Esophagus squamous epithelium (tissue), 5 donors: ENCODE results near the gene ARSA. TPM values are rescaled to one million over a fixed set of nuclear protein-coding genes. Genes with fewer than 3 reads are reported as not detected.

ENCODE experiments used
- DNase-seq: peaks from one replicate; lab custom pipeline; 2025; lab: John Stamatoyannopoulos, UW
- H3K27ac ChIP-seq, 4 donors: fragments of 200-600 bp; sonication (generic); one replicate each; pipeline ENCODE4 v1.5.1; 2016 to 2019; ENCODE audit warnings: mild to moderate bottlenecking in 1 of 4
- H3K27me3 ChIP-seq, 4 donors: fragments of 200-600 bp; sonication (generic); 1 replicate in 3 of 4; 2 replicates in 1 of 4; pipeline versions ENCODE4 v1.5.1 to v1.6.0; 2017 to 2021; ENCODE audit warnings: antibody characterized with exemption in 1 of 4
- H3K36me3 ChIP-seq, 3 donors: fragments of 200-600 bp; sonication (generic); one replicate each; pipeline ENCODE4 v1.5.1; 2016 to 2019
- H3K4me1 ChIP-seq, 3 donors: fragments of 200-600 bp; sonication (generic); one replicate each; pipeline ENCODE4 v1.5.1; 2017 to 2019
- H3K4me3 ChIP-seq, 4 donors: fragments of 200-600 bp; sonication (generic); 1 replicate in 3 of 4; 2 replicates in 1 of 4; pipeline ENCODE4 v1.5.1; 2016 to 2019; ENCODE audit warnings: mild to moderate bottlenecking in 2 of 4, moderate library complexity in 1 of 4
- H3K9me3 ChIP-seq, 3 donors: fragments of 200-600 bp; sonication (generic); one replicate each; pipeline ENCODE4 v1.5.1; 2016 to 2019
- CTCF ChIP-seq, 6 experiments: fragments of 450-650 bp in 4 of 6; fragments of 200-600 bp in 2 of 6; sonication (generic) in 2 of 6; IDR thresholded peaks; one replicate each; pipeline ENCODE4 v1.5.1; 2016 to 2019; ENCODE audit warnings: antibody characterized with exemption in 6 of 6, mild to moderate bottlenecking in 4 of 6, moderate library complexity in 4 of 6
- POLR2A ChIP-seq, 4 donors: fragments of 450-650 bp; IDR thresholded peaks; one replicate each; pipeline ENCODE4 v1.6.1; 2017; ENCODE audit warnings: antibody characterized with exemption in 4 of 4, mild to moderate bottlenecking in 4 of 4, moderate library complexity in 3 of 4
- WGBS, 2 donors: methylation state at CpG; one replicate each; pipeline ENCODE4 v1.1.5; 2018; 5-methylcytosine and 5-hydroxymethylcytosine counted together
- intact Hi-C: fragments of 100-400 bp; cut with DNase I; formaldehyde crosslinking; loops from one replicate; pipeline ENCODE4 v1.15.0; 2022
- total RNA-seq, 4 donors: library from RNA; depleted of rRNA; stranded (reverse); fragments of >200 nt; gene quantifications; one replicate each; pipeline ENCODE4 v1.1.0, GENCODE V29; 2016
- donor health status: DM: yes; HTN: yes; CAD: no.

The ARSA gene
- total RNA-seq, 4 donors from 2014 or later, result 18.7 to 47.0 (median 28.6) TPM

GRCh38 chr22:50607659-50608020, 20.3 kb downstream of the ARSA start:
- H3K36me3 ChIP-seq, result no peaks in the 10 kb centered on the region
- 60 to 69% methylated on average over 6 of the region's 6 CpGs for WGBS, 2 donors
- DNase-seq, result no peak
- no peak for TF ChIP-seq POLR2A (IDR thresholded peaks at IDR 0.05)
- no peak for TF ChIP-seq CTCF (IDR thresholded peaks at IDR 0.05)
- no peak overlapping the region for H3K4me3 ChIP-seq
- H3K9me3 ChIP-seq, result no peaks in the 10 kb centered on the region
- no peak overlapping the region for H3K27ac ChIP-seq
- H3K27me3 ChIP-seq, result peaks cover 0 to 85% (median 0%) of the 10 kb centered on the region in 4 donors
- H3K4me1 ChIP-seq, result peaks cover 0 to 10% (median 0%) of the 10 kb centered on the region in 3 donors
- intact Hi-C loops, result no loop called here

GRCh38 chr22:50606946-50607658, 20.9 kb downstream of the ARSA start:
- no peak overlapping the region for H3K27ac ChIP-seq
- TF ChIP-seq CTCF (IDR thresholded peaks at IDR 0.05), result no peak
- TF ChIP-seq POLR2A (IDR thresholded peaks at IDR 0.05), result no peak
- H3K36me3 ChIP-seq, result no peaks in the 10 kb centered on the region
- DNase-seq, result no peak
- no peak overlapping the region for H3K4me3 ChIP-seq
- H3K27me3 ChIP-seq, result peaks cover 0 to 86% (median 0%) of the 10 kb centered on the region in 4 donors
- no peaks in the 10 kb centered on the region for H3K9me3 ChIP-seq
- intact Hi-C loops, result no loop called here
- peaks cover 0 to 6% (median 0%) of the 10 kb centered on the region in 3 donors for H3K4me1 ChIP-seq
- WGBS, 2 donors, result 76 to 78% methylated on average over 5 to 8 of the region's 18 CpGs

- Histone ChIP-seq H3K9me3 (no peaks in the 10 kb centered on the region), H3K27ac (no peak overlapping the region), H3K36me3 (no peaks in the 10 kb centered on the region), H3K27me3 (peaks cover 0 to 86% (median under 1%) of the 10 kb centered on the region in 4 donors), H3K4me1 (peaks cover 0 to 6% (median 0%) of the 10 kb centered on the region in 3 donors), H3K4me3 (no peak overlapping the region)
- TF ChIP-seq CTCF (IDR thresholded peaks at IDR 0.05), result no peak
- intact Hi-C loops, result no loop called here
- WGBS, 2 donors, result 61 to 95% methylated on average over 4 to 7 of the region's 19 CpGs
- DNase-seq, result no peak
Observed at GRCh38 chr22:50606165-50606945, 21.6 kb downstream of the ARSA start.

GRCh38 chr22:50605613-50606074, 22.3 kb downstream of the ARSA start:
- H3K27me3 ChIP-seq, result peaks cover 0 to 88% (median 2%) of the 10 kb centered on the region in 4 donors
- no peak overlapping the region for H3K27ac ChIP-seq
- WGBS, 2 donors, result no CpG with 5 or more reads among the region's 20 CpGs
- H3K36me3 ChIP-seq, result no peaks in the 10 kb centered on the region
- no peaks in the 10 kb centered on the region for H3K9me3 ChIP-seq
- TF ChIP-seq CTCF (IDR thresholded peaks at IDR 0.05) (no peak), POLR2A (IDR thresholded peaks at IDR 0.05) (no peak)
- H3K4me1 ChIP-seq, result peaks cover 0 to 12% (median 7%) of the 10 kb centered on the region in 3 donors
- intact Hi-C loops, result no loop called here
- no peak for DNase-seq
- H3K4me3 ChIP-seq, result no peak overlapping the region
